Activated gamma-delta T cell treated with anti-CD3 and anti-CD28 coated beads, Interleukin-2, amount 50 U/mL, for 16 hours (primary cell): ENCODE results near the gene BRD1.
"Not testable (repeated sequence)": the region's sequence is repeated elsewhere in the genome, so short reads cannot be mapped to it uniquely, and the experiment has no call there.

Experiments used
- DNase-seq: peaks from one replicate; pipeline ENCODE4 v3.0.0-alpha.2; 2020; ENCODE audit warnings: low read depth

BRD1 gene

DNA sequence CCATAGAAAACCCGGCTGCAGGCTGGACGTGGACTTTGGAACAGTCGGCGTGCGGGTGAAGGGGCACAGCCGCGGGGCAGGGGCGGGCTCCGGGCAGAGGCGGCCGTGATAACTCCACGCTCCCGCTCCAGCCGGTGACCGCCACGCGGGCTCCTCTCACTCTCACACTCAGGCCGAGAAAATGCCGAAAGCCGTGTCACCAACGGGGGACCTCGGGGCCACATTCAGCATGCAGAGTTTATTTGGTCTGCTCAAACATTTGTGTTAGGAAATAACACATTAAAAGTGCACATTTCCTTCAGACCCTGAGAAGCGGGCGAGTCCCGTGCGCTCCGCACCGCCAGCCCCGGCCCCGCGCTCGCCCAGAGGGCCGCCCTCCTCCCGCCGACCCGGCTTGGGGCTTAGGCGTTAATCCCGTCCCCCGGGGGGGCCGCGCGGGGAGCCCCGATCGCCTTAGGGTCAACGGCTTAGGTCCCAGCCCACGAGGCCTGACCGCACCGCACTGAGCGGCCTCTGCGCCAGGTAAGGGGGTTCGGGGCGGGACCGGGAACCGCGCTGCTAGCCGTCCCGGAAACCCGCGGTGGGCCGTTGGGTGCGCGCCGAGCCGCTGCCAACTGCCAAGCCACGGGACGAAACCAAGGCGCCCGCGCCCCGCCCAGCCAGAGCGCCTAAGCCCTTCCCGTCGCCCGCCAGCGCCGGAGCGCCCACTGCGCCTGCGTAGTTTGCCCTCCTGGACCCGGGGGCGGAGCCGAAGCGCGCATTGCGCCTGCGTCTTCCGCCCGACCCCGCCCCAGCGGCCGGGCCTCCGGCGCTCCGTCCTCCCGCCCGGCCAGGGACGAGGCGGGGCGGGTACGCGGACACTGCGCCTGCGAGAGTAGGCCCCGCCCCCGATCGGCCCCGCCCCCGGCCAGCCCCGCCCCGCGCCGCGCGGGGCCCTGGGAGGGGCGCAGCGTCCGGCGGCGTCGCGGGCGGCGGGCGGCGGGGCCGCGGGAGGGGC lies 25.5 kb upstream of the BRD1 start, which contains the start of gene ZBED4:
ZBED4 (plus strand) TSS at position 947 of the 997 bp plus-strand sequence. CDS start 29,819 bp downstream, outside the sequence.
- peak; percentile 98 for DNase-seq

DNA sequence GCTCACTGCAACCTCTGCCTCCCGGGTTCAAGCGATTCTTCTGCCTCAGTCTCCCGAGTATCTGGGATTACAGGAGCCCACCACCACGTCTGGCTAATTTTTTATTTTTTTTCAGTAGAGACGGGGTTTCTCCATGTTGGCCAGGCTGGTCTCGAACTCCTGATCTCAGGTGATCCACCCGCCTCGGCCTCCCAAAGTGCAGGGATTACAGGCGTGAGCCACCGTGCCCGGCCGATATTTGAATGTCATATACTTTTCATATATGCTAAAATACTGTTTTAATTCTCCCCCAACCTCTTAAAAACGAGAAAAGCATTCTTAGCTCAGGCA lies 24.9 kb upstream of the BRD1 start:
- not testable (repeated sequence) for DNase-seq

DNA sequence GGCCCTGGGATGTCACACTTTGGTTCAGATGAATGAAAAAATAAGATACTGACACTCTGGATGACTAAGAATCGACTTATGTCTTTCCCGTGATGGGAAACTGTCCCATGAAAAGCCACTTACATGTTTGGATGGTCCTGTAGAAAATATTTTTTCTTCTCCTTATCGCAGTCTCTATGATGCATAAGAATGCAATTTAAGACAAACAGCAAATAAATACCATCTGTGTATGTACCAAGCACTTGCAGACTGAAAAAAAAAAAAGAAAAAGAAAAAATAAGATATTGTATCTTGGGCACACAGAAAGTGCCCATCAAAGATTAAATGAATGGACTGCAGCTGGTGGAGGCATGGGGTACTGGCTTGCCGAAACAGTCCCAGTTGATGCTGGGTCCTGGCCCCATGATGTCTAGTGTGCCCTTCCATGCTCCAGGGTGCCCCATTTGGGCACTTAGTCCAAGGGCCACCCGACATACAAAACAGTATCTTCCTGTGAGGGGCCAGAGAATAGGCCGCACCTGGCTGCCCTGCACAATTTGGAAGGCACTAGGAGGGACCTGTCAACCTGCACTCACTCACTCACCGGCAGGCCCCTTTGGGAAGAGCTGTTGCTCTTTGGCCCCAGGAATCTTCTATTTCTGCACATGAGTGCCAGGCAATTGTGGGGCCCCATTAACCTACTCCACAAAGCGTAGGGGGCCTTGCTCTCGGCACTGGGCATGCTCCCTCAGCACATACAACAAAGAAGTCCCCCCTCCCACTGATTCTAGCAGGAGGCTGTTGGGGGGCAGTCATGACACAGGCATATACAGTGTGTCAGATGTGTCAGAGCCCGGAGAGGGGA lies 23.5 kb upstream of the BRD1 start:
- no peak for DNase-seq

DNA sequence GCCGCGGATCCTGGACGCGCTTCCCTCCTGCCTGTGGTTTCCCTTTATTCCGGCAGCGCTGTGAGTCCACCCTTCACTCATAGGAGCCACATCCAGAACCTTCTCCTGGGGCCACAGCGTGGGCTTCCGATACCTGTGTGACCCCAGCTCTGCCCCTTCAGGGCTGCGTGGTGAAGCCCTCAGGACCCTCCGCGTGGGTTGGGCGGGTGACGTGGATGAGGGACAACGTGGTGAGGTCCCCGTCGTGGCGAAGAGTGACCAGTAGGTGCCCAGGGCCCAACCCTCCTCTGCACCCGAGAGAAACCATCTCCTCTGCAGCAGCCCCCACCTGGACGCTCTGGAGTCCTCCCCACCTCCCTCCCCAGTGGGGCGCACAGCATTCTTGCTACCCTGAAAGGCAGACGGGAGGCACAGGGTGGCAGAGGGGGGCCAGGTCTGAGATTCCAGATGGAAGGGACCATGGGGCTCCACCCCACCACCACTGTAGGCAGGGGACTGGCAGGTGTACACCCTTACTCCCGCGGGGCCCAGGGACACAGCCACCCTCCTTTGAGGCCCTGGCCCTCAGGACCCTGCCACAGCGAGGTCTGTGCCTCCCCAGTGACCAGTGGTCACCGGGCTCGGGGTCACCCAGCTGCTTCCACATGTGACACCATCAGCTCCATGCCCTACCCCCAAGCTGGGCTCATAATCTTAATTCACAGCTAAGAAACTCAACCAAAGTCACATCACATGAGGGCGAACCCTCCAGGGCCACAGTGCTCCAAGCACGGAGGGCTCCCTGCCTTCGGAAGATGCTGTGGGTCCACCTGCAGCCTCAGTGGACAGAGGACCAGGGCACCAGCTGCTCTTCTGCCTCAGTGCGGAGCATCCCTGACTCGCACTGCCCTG lies 22.6 kb upstream of the BRD1 start:
- no peak for DNase-seq

DNA sequence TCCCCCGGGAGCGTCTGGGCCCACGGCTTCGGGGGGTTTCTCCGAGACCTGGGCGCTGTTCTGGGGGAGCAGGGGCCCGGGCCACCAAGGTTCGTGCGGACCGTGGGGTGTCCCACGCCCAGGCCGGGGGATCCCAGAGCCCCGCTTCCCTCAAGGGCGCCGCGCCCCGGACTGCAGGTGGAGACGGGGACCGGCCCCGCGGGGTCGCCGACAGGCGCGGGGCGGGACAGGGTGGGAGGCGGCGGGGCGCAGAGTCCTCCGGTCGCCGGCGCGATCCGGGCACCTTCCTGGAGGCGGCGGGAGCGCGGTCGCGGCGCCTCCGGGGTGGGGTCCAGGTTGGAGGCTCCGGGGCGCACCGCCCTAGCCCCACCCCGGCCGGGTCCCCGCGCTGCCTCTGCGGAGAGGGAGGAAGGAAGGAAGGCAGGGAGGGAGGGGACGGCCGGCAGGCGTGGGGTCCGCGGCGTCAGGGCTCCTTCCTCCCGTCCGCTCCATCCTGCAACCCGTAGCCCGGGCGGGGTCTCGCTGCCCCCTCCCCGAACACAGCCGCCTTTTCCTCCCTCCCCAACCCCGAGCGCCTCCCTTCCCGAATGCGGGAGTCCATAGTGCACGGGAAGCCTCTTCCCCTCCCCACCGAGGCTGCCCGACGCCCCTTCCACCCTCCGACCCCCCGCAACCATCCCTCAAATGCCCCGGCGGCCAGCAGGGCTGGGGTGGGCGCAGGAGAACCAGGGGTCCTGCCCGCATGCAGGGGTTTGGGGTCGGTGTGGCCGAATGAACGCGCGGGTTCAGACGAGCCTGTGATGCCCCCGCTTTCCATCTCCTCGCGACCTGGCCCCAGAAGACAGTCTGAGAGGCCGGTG lies 21.7 kb upstream of the BRD1 start:
- no peak for DNase-seq

DNA sequence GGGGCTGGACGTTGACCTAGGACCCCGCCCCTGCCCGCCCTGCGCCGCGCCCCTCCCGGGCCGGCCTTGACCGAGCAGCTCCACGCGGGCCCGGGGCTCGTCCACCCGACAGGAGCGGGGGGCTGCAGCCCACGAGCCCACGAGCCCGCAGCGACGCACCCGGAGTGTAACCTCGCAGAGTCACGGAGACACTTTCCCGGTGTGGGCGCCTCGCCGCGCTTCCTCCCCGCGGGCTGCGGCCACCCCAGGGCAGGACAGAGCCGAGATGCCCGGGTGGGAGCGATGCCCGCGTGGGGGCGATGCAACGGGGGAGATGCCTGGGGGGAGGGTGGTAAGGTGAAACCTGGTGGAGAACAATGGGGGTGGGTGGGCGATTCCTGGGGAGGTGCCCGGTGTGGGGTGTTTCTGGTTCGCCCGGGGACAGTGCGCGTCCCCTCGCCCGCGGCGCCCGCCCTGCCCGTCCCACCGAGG lies 21.1 kb upstream of the BRD1 start:
- no peak for DNase-seq

DNA sequence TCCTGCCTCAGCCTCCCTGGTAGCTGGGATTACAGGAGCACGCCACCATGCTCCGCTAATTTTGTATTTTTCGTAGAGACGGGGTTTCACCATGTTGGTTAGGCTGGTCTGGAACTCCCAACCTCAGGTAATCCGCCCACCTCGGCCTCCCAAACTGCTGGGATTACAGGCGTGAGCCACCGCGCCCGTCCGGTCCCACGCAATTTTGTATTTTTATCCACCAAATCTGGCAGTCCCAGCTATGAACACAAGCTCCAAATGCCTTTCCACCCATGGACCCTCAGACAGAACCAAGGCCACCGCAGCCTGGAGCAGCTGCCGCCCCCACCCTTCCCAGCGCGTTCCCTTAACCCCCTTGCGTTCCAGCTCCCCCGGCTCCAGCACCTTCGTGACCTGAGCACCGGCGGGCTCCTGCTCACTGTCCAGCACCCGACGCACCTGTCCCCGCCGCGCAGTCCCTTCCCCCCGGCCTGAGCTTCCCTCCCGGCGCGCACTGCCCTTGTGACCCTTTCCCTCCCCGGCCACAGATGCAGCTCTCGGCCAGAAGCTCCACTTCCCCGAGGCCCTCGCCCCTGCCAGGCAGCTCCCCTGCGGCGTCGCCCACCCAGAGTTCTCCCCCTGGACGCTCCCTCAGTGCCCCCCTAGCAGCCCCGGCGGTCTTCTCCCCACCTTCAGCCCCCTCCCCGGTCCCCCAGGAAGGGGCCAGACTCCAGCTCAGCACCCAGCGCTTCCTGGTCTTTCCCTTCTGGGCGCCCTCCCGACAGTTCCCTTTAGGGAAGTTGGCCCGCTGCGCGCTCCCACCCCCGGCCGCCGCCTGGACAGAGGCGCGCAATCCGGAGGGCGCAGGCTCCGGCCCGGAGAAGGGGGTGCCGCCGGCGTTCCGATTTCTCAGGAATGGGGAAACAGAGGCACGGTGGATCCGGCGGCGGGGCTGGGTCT lies 20.3 kb upstream of the BRD1 start:
- no peak for DNase-seq

DNA sequence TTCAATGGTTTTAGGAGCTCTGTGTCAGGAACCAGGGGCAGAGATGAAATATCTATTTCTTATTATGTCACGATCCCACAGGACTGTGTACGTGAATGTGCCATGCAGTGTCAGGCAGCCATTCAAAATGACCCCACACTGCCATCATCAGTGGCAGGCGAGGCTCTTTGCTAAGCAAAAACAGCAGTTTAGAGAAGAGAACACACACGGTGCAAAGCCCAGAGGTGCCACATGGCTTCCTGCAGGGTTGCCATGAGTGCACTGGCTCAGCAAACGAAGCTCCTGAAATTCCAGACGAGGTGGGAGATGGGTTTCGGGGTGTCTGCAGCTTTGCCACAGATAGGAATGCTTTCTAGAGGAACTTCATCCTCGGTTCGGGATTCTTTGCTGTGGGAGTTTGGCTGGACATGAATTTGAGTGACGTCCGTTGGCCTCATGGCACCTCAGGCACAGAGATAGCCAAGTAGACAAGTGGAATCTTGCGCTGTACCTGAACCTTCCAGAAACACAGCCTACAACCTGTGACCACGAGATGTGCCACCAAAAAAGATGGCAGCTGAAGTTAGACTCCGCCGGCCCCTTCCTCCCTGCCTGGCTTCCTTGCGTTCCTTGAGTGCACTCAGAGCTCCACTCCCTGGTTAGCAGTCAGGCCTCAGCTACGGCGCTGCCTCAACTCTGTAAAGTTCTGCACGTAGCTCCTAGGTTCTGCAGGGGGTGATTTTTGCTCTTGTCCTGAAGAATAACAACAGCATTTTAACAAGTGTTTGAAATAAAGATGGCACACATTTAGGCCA lies 18.2 kb upstream of the BRD1 start:
- no peak for DNase-seq

DNA sequence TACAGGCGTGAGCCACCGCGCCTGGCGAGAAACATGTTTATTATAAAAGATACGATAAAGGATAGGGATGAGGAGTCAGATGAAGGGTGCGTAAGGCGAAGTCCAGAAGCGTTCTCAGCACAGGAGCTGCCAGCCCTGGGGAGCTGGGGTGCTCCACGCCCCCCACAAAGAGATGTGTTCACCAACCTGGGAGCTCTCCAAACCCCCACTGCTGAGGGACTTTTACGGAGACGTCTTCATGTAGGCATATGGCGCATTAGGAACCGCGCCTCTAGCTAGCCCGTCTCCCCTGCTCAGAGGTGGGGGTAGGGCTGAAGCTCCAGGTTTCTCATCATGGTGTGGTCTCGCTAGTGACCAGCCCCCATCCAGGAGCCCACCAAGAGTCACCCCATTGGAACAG lies 17.6 kb upstream of the BRD1 start:
- no peak for DNase-seq

DNA sequence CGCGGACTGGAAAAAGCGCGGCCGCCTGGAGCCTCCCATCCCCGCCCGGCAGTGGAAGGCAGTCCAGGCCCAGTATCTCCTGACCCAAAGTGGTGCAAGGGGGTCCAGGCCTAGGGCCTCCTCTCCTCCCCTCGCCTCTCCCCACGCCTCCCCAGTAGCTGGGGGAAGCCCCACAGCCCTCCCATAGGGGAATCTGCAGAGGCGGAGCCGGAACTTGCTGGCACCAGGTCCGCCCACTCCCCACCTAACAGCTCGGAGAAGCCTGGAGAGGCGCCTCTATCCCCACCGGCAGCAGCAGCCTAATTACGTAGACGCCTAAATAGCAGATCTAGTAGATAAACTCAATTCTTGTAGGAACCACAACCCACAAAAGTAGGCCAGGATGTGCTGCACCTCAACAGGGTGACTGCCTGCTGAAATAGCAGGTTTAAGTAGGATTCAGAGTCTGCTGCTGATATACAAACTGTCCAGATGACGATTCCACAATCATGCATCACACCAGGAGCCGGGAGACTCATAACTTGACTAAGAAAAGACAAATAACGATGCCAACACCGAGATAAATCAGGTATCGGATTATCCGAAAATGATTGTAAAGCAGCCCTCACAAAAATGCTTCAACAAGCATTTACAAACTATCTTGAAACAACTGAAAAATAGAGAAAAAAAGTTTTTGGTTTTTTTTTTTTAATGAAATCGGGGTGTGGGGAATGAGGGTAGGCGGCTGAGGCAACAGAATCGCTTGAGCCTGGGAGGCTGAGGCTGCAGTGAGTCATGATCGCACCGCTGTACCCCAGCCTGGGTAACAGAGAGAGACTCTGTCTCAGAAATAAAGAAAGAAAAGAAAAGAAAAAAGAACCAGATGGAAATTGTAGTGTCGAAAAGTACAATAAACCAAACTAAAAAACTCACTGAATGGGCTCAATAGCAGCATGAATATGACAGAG lies 11.4 kb upstream of the BRD1 start:
- peak; percentile 76 for DNase-seq

DNA sequence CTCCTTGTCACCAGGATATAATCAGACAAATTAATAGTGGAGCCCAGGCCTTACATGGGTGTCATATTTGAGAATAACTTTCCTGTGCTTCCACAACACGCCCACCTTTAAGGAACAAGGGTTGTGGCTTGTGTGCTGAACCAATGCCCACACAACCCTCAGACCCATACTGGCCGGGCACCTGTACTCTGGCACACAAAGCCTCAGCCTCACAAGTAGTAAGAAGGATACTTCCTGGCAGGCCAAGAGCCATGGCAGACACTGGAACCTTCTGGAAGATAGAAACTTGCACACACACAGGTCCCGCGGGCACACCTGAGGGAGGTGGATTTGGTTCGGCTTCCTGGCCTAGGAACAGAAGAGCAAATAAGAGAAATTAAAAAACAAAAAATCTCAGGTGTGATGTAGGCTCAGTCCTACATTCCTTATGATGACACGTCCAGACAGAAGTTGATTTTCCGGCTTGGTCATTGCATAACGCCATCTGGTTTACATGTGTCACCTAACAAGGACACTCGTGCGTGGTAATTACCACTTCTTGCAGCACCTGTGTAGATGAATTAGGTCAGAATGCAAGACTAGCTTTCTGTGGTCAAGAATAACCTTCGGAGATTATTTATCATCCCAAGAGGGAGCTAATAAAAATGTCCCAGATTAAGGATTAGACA lies 5.8 kb upstream of the BRD1 start:
- no peak for DNase-seq

DNA sequence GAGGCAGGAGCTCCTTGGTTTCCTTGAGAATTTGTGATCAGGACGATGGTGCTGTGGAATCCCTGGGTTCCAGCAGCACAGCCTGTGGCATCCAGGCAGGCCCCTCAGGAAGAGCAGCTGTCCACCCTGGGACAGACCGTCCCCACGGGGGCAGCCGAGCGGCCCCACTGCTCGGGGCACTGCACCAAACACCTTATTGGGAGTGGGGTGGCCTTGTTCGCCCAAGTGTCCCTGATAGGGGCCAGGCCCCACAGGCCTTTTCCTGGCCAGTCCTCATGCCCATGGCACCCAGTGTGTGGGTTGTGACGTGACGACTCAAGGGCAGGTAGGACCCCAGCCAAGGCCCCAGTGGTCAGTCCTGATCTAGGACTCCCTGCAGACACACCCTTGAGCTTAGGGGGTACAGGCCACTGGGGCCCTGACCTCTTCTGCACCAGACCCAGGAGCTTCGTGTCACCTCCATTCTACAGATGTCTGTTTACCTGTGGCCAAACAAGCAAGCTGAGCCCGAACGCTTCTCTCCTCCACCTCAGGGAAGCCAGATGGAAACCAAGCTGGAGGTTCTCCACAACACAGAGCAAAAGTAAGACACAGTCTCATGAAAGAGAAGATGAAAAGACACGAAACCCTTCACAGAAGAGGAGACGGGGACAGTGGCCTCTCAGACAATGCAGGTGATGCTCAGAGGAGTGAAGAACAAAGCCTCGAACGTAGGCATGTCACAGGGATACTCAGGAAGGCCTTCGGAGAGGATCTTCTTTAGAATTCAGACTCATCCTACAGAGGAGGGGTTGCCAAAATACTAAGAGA lies 1.6 kb upstream of the BRD1 start:
- no peak for DNase-seq

DNA sequence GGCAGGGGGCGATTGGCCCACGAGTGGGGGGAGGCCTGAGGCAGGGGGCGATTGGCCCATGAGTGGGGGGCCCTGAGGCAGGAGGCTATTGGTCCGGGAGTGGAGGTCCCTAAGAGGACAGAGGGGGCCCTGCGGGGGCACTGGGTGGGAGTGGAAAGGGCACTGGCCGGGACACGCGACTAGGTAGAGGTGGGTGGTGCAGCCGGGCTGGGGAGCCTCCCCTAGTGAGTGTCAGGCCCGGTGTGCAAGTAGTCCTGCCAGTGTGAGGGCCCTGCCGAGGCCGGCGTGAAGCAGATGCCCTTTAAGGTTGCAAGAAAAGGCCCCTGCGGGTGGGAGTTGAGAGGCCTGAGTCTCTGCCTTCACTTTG lies 909 bp upstream of the BRD1 start:
- DNase-seq: no peak

DNA sequence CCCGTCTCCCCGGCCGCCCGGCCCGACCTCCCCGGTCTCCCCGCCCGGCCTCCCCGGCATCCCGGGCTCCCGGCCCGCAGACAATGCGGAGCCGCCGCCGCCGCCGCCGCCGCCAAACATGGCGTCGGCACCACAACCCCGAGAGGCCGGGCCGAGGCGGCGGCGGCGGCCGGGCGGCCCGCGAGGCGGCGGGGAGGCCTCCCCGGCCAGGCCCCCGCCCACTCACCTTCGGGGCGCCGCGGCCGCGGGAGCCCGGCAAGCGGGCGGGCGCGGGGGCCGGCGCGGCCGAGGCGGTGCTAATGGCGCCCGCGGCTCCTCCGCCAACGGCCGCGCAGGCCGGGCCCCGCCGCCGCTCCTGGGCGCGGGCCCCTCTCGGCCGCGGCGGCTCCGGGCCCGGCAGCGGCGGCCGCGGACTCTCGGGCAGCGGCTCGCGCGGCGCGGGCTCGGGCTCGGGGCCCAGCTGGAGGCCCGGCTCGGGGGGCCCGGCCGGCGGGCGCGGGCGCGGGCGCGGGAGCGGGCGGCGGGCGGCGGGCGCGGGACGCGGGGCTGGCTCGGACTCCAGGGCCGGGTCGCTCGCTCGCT lies 311 bp downstream of the BRD1 start:
- DNase-seq: no peak

DNA sequence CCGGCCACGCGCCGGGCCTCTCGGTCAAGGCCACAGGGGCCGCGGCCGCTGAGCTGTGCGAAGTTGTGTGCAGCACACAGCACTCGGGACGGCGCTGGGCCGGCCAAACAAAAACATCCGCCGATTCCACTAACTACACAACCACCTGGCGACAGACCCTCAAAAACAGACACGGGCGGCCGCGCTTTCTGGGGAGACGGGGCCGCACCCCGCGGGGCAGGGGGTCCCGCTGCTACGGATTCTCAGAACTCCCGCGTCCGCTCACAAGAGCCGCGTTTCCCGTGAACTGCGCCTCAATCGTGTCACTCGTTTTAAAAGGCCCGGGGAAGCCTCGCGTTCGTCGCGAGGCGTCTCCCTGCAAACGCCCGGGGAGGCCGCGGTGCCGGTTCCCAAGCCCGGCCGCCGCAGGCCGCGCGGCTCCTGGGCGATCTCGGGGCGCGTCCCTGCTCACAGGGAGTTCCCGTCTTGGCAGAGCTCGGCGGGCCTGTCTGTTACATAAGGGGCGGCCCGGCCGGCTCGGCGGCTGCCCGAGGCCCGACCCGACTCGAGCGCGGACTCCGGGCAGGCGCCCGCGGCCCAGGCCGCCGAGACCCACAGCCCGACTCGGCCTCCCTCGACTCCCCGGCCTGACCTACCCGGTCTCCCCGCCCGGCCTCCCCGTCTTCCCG lies 936 bp downstream of the BRD1 start:
- DNase-seq: no peak
